NCI-H1436 treated with DMSO at 0.1 percent for 48 hours (cell line): ENCODE results near the gene MTHFD2L.

Source experiments
- DNase-seq: peaks from one replicate; lab custom pipeline; 2025; lab: John Stamatoyannopoulos, UW

MTHFD2L gene

DNA sequence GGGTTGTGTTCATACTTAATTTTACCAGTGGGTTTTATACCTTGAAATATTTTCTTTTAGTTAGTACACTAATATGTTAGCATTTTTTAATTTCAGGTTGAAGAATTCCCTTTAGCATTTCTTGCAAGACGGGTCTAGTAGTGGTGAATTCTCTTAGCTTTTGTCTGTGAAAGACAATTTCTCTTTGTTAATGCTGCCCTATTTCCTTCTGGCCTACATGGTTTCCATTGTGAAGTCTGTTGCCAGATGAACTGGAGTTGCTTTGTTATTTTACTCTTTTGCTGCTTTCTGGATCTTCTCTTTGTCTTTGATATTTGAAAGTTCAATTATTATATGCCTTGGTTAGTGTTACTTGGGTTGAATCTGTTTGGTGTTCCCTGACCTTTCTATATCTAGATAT, 25.0 kb upstream of the MTHFD2L start:
- no peak for DNase-seq

DNA sequence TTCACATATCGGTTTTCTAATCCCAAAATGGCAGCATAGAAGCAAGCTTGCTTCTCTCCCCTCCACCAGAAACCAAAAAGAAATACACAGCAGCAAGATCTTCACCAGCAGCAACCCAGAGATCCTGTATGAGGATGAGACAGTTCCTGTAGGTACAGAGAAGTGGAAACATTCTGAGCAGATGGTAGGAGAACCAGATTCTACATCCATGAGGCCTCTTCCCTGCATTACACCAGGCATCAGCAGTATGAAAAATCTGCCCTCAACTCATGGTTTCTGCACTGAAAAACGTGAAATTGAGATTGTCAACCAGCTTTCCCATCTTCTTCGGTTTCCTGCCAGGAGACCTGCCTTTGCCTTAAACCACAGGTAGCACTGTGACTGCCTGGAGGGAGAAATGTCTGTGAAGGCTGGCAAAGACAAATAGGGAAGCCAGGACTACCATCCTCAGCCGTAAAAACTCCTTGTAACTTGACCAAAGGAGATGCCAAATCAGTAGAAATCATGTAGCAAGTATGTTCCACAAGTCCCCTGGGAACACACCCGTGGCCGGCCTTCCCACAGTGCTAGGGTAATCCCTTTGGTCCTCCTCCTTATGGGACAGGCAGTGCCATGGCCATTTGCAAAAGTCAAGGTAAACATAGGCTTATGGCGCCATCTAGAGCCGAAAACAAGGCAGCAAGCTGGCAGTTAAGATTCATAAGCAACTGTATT, 24.0 kb upstream of the MTHFD2L start:
- no peak for DNase-seq

DNA sequence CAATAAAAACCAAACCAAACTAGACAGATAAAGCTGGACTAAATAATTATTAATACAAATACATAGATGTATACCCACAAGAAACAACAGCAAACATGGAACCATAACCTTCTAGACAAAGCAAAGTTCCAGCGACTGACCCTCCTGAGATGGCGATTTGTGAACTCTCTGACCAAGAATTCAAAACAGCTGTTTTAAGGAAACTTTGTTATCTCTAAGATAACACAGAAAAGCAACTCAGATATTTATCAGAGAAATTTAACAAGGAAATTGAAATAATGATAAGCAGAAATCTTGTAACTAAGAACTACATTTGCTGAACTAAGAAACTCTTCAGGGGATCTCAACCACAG, 23.4 kb upstream of the MTHFD2L start:
- DNase-seq, result no peak

DNA sequence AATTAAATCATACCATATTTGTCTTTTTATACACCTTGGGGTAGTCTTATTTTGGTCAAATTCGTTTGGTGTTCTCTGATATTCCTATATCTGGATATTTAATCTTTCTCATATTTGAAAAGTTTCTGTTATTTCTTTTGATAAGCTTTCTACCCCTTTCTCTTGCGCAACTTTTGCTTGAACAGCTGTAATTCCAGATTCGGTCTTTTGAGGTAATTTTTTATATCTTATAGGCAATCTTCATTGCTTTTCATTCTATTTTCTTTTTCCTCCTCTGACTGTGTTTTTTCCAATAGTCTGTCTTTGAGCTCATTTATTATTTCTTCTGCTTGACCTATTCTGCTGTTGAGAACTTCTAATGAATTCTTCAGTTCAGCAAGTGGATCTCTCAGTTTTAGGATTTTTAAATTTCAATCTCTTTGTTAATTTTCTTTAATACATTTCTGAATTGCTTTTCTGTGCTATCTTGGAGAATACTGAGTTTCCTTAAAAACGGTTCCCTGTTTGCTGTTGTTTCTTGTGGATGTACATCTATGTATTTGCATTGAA, 11.3 kb upstream of the MTHFD2L start:
- DNase-seq, result no peak

DNA sequence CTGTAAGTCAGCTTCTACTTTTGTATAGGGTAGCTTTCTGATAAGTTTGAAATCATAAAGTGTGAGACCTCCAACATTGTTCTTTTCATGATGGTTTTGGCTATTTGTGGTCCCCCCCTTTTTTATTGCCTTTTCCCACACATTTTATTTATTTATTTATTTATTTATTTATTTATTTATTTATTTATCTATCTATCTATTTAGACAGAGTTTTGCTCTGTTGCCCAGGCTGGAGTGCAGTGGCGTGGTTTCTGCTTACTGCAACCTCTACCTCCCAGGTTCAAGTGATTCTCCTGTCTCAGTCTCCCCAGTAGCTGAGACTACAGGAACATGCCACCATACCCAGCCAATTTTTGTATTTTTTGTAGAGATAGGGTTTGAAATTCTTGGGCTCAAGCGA, 9.7 kb upstream of the MTHFD2L start:
- no peak for DNase-seq

DNA sequence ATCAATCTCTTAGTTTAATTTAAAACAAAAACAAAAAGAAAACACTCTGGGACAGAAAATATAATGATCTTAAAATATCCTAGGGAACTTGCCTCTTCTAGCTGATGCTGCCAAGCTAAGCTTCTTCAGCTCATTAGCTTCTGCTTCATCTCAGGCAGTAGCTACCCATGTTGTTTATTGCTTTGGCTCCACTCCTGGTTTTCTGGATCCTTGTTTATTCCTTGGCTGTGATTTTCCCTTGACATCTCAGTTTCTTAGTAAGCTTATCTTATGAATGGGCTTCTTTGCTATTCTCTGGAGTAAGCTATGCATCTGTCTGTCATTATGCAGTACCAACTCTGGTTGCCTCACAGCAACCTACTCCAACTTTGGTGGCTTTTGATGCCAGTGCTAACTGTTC, 5.1 kb upstream of the MTHFD2L start:
- DNase-seq, result no peak

DNA sequence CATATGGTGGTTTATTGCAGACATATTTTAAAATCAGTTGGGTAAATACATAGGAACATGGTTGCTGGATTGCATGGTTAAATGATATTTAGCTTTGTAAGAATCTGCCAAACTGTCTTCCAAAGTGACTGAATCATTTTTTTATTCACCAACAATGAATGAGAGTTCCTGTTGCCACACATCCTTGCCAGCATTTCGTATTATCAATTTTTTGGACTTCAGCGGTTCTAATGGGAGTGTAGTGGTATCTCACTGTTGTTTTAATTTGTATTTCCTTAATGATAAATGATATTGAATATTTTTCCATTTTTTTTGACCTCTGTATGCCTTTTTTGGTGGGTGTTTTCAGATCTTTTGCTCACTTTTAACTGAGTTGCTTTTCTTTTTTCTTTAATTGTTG, 1.4 kb upstream of the MTHFD2L start:
- DNase-seq, result no peak

DNA sequence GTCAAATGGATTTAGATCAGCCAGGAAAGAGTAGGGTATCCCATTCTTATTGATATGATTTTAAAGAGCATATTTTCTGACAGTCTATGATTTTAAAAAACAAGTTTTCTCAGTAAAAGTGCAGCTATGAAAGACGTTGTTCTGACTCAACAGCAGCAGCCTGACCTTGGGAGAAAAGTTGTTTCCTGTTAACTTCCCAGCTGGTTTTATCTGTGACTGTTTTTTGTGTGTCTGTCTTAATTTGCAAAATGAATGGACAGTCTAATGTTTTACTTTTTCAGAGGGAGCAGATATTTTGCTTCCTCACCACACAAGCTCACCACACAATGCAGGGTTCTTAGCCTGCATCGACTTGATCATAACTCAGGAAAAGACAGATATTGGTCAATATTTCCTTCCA, 764 bp upstream of the MTHFD2L start:
- no peak for DNase-seq

DNA sequence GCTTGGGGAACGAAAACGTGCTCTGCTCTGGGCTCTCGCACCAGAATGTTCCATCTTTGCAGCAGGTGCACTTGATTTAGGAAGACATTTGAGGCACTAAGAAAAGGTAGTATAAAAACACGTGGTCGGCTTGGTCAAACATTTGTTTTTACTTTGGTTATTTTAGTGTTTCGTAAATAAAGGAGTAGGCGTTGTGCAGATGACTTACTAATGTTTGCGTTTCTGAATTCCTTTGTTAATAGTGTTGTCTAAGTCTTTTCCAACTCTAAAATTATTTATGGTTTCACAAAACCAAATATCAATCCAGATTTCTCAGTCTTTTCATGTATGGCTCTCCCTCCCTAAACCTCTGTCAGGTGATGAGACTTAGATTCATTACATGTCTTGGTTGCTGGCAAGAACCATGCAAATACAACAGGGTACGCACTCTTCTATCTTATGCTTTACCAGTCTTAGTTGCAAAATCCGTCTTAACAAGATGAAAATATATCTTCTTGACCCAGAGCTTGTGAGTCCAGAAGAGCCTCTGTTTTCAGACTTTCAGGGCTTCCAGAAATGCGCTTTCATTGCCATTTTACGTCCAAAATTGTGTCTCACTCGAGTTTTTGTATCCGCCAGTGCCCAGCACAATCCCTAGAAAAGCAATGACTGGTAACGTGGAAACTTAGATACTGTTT, 686 bp downstream of the MTHFD2L start:
- no peak for DNase-seq

DNA sequence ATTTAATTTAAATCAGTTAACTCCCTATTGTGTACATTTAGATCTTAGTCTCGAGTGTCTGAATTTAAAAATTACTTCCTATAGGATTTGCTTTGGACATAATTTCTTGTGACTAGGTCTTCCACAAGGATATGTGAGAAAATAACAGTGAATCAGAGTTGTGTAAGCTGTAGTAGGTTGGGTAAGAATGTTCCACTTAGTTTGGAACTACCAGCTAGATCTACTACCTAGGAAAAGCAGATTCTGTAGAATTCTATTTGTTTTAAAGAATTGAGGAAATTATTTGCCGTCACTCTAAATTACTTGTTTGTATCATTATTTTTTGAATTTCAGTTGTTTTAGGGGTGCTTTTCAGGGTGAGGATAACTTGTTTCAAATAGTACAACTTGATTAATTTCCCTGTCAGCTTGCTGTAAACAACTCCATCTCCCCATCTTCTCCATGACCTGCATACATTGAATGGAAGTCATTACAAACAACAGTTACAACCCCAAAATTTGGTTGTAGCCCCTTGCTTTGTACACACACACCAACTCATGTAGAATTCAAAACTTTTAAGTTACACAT, 1.3 kb downstream of the MTHFD2L start:
- DNase-seq, result no peak

DNA sequence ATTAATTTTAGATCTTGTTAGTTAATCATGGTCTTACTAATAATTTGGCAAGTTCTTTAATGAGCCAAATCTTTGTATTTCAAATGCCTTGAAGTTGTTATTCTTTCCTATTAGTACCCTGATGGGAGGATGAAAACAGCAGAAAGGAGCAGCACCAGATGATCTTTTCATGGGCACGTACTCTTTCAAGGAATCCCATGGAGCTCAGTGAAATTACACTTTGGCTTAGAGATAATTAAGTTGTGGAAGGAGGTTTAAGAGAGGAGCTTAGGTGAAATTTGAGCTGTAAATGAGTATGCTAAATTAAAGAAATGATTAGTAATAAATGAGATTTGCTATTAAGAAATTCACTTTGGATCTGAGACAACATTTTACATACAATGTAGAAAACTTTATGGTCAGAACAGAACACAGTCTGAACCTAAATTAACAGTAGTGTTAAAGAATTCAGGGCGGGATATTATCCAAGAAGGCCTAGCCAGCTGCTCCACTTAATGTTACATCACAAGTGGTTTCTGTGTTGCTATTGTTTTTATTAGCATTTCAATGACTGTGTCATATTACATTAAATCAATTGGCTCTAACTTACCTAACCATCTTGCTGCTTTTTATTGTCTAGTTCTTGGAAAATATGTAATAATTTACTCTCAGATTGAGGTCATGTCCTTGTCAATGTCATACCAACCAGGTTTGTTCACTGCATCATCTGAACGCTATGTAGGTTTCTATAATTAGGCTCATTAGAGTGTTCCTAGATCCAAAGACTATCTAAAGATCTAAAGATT, 3.9 kb downstream of the MTHFD2L start:
- no peak for DNase-seq

DNA sequence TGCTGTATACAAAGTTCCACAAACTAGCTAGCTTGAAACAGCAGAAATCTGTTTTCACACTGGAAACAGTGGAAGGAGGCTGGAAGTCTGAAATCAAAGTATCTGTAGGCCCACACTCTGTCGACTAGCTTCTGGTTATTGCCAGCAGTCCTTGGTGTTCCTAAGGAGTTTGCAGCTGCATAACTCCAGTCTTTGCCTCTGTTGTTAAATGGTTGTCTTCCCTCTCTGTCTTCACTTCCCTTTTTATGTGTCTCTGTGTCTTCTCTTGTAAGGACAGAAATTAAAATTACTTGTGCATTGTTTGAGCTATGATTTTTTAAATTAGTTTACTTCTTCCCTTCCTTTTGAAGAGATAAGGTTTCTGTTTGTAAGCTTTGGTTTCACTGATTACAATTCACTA, 8.2 kb downstream of the MTHFD2L start:
- no peak for DNase-seq

DNA sequence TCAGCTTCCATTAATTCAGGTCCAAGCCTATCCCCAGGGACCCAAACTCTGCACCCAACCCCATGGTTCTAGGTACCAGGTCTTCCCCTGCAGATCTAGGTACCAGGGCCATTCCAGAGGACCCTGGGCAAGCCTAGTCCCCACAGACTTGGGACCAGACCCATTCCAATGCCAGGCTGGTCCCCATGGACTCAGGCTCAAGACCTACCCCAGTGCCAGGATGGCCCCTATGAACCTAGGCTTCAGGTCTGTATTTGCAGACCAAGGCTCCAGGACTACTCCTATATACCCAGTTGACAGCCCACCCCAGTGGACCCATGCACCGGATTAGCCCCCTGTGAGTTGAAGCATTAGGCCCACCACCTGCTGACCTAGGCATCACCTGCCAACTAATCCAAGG, 8.9 kb downstream of the MTHFD2L start:
- DNase-seq, result no peak

DNA sequence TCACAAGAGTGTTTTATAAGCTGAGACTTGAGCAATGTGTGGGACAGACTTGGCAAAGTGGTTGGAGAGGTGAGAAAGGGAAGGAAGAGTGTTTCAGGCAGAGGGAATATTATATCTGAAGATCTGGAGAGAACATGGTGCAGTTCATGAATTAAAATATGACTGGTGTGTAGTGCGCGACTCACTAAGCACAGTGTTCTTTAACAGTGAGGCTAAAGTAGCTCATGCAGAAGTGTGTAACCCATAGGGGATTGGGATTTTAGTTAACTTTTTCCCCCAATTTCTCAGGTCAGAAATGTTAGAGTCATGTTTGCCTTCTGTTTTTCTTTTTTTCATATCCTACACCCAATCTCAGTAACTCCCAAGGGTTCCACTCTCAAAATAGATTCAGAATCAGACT, 9.7 kb downstream of the MTHFD2L start:
- no peak for DNase-seq

DNA sequence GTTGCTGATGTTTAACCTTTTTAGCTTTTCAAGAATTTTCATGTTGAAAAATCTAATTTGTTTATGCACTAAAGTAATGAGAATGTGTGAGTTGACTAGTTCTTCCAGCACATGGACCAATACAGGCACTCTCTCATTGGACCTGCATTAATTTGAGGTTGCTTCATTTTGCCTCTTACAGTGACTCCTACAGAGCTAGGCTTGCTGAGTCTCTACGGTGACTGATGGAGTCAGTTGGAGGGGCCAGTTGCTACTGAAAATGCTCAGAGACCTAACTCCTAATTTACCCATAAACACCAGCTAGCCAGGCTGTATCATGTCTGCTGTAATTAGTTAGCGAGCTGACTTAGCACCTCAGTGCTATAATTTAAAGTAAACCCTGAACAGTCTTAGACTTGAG, 10.9 kb downstream of the MTHFD2L start:
- DNase-seq, result no peak

DNA sequence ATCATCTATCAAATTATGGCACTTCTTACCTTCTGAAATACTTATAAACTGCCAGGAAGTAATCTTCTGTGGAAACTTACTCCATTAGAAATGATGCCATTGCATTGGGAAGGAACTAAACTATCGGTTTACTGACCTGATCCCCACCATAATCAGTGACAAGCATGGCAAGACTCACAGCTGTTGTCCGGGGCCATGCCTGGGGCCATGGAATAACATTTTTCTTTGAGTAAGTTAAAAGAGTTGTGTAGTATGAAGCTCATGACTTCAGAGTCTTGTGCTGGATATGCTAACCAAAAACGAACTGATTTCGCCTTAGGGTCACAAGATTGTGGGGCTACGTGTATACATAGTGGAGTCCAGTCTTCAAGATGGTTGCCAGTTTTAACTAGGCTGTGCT, 15.4 kb downstream of the MTHFD2L start:
- no peak for DNase-seq

DNA sequence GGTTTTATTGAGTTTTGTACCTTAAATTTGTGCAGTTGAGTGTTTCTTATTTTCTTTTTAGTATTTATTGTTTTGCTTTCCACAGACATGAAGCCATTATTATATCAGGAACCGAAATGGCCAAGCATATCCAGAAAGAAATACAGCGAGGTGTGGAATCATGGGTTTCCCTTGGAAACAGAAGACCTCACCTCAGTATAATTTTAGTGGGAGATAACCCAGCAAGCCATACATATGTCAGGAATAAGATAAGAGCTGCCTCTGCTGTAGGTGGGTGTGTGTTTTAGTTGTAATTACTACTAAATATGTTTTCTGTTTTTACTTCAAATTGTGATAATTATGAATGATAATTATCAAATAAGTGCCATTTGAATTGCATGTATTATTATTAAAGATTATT, 16.5 kb downstream of the MTHFD2L start:
- no peak for DNase-seq

DNA sequence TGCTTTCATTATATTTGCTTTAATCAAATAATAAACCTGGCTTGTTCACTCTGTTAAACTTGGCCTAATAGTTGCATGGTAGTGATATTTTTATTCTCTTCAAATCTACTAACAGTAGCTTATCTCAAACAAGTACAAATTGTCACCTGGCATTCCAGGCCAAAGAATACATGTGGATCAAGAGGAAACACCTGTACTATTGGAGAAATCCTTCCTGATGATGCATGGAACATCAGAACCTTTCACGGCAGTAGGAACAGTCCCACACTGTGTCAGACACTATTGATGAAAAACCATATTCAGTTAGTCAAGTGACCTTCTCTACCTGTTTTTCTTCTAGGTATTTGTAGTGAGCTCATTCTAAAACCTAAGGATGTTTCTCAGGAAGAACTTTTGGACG, 17.0 kb downstream of the MTHFD2L start:
- no peak for DNase-seq

DNA sequence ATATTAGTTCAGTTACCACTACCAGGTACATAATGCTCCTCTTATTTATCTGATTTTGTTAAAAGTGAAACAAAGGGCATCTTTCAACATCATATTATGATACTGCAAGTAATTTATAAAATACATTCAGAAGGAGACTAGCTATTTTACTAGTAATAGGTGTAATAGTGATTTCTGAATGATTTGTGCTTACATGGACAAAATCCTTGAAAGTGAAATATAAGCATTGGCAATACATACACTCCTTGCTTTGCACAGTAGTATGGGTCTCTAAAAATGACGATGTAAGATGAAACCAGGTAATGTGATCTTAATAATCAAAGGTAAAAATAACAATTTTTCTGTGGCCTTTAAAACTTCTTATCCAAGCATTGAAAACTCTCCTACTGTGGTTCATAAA, 17.5 kb downstream of the MTHFD2L start:
- DNase-seq, result no peak

DNA sequence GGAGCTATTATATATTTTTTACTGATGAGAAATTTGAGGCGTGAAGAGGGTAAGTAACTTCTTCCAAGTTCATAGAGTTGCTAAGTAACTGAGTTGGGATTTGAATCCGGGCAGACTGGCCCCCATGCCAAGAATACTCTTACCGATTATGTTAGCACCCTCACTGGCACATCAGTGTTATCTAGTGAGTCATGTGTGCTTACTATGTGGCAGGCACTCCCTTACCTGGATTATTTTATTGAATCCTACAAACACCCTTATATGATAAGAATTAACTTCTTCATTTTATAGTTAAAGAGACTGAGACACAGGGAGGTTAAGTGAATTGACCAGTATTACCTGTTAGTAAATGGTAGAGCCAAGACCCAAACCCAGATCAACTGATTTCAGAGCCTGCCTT, 20.9 kb downstream of the MTHFD2L start:
- no peak for DNase-seq

DNA sequence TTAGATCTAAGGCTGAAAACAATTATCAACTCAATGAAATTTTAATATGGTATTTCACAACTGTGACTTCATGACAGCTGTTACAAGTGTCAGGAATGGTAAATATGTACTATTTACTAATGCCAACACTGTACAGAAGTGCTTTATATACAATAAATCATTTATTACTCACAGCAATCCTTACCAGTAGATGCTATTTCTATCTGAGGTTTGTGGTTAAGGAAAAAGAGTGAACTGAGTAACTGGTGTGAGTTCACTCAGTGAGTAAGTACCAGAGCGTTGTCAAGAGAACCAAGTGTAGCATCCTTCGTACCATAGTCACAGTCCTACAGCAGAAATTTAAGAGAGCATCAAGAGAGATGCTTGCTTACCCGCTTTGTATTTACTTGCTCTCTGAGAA, 23.3 kb downstream of the MTHFD2L start:
- no peak for DNase-seq

DNA sequence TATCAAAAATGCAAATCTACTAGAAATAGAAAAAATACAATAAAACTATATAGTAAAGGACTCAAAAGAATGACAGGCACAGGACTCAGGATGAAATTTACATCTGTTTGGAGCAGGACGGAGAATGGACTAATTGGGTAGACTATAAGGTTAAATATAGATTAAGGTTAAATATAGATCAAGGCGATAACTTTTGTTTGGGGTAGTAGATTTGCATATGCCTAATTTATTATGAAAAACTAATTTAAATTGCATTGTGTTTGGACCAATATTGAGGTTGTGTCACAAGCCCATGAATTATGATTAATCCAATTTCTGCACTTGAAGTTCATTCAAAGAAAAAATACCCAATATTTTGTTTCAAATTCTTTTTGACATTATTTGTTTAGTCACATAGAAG, 31.0 kb downstream of the MTHFD2L start:
- DNase-seq, result no peak
